Measurements from ENCODE around the gene ATP9B. TPM values are rescaled to one million over a fixed set of nuclear protein-coding genes. Genes with fewer than 3 reads are reported as not detected.

Gene ATP9B
- total and polyA plus RNA-seq, 4 donors: 7.1 to 31.4 (median 15.5) TPM

DNA sequence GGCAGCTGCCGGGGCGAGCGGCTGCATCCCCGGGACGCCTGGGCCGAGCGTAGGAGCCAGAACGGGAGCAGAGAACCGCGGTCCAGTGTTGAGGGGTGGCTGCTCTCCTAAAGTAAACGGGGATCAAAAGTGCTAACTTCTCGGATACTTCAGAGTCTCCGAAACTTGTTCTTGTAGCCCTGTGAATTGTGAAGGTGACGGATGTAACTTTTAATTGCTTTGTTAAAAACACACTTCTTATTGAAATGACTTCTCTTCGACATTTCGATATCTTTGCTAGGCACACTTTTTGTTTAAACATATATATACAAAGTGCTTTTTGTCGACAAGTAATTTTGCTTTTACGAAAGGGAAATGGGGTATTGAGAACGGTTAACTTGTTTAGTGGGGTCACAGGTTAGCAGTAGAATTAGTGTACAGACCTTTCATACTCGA is 540 bp downstream of the ATP9B start:
- Histone ChIP-seq H3K4me3 (ENCODE audit: low read depth in 1 of 3, low read length in 3 of 3) (peak overlapping the region; percentile 73 to 100 (median 76)), H3K9me3 (ENCODE audit: control insufficient read depth in 4 of 4, low read length in 3 of 4) (peaks cover 4 to 14% (median 9%) of the 10 kb centered on the region in 4 donors), H3K27ac (ENCODE audit: low read depth in 1 of 2, low read length in 2 of 2) (peak overlapping the region; percentile 92 to 95), H3K27me3 (ENCODE audit: control insufficient read depth in 4 of 4, insufficient read depth in 4 of 4, low read length in 3 of 4) (no peaks in the 10 kb centered on the region), H3K36me3 (ENCODE audit: control insufficient read depth in 4 of 4, insufficient read depth in 3 of 4, low read depth in 1 of 4, low read length in 3 of 4) (no peaks in the 10 kb centered on the region), H3K9ac (ENCODE audit: low read depth in 1 of 2, low read length in 2 of 2) (peak overlapping the region; percentile 52 to 96), H3K4me1 (ENCODE audit: control insufficient read depth in 4 of 4, insufficient read depth in 4 of 4, low read length in 3 of 4) (peaks cover 0 to 15% (median 9%) of the 10 kb centered on the region in 4 donors)
- no peak for TF ChIP-seq GABPA (IDR thresholded peaks at IDR 0.05 in 1 of 2, conservative IDR thresholded peaks at IDR 0.05 in 1 of 2)
- TF ChIP-seq FOXA2 (IDR thresholded peaks at IDR 0.05): no peak
- no peak for TF ChIP-seq REST (IDR thresholded peaks at IDR 0.05)
- TF ChIP-seq, protein P1, sequence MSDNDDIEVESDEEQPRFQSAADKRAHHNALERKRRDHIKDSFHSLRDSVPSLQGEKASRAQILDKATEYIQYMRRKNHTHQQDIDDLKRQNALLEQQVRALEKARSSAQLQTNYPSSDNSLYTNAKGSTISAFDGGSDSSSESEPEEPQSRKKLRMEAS (IDR thresholded peaks at IDR 0.05): no peak
- under 1% methylated on average over 20 of the region's 20 CpGs for WGBS
- no peak for DNase-seq (ENCODE audit: low spot score)

GRCh38 chr18:79070486-79070885 is 1.3 kb downstream of the ATP9B start:
- Histone ChIP-seq H3K9ac (ENCODE audit: low read depth in 1 of 2, low read length in 2 of 2) (peak overlapping the region in 1 of 2 donors; percentile 96), H3K27ac (ENCODE audit: low read depth in 1 of 2, low read length in 2 of 2) (no peak overlapping the region), H3K4me1 (ENCODE audit: control insufficient read depth in 4 of 4, insufficient read depth in 4 of 4, low read length in 3 of 4) (peaks cover 0 to 15% (median 9%) of the 10 kb centered on the region in 4 donors), H3K36me3 (ENCODE audit: control insufficient read depth in 4 of 4, insufficient read depth in 3 of 4, low read depth in 1 of 4, low read length in 3 of 4) (no peaks in the 10 kb centered on the region), H3K9me3 (ENCODE audit: control insufficient read depth in 4 of 4, low read length in 3 of 4) (peaks cover 4 to 14% (median 8%) of the 10 kb centered on the region in 4 donors), H3K27me3 (ENCODE audit: control insufficient read depth in 4 of 4, insufficient read depth in 4 of 4, low read length in 3 of 4) (no peaks in the 10 kb centered on the region), H3K4me3 (ENCODE audit: low read depth in 1 of 3, low read length in 3 of 3) (peak overlapping the region in 2 of 3 donors; percentile 76 to 100)
- no peak for DNase-seq (ENCODE audit: low spot score)
- no peak for TF ChIP-seq EGR1 (IDR thresholded peaks at IDR 0.05; ENCODE audit: low read depth in 2 of 2)
- TF ChIP-seq NR2F2 (IDR thresholded peaks at IDR 0.05): no peak
- TF ChIP-seq, protein P2, sequence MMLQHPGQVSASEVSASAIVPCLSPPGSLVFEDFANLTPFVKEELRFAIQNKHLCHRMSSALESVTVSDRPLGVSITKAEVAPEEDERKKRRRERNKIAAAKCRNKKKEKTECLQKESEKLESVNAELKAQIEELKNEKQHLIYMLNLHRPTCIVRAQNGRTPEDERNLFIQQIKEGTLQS (IDR thresholded peaks at IDR 0.05): no peak
- TF ChIP-seq REST (IDR thresholded peaks at IDR 0.05): no peak
- no peak for TF ChIP-seq ZBTB33 (IDR thresholded peaks at IDR 0.05)
- no peak for TF ChIP-seq FOXA2 (IDR thresholded peaks at IDR 0.05)
- no peak for TF ChIP-seq HNF4G (IDR thresholded peaks at IDR 0.05)
- no peak for TF ChIP-seq RAD21 (IDR thresholded peaks at IDR 0.05)
- no peak for TF ChIP-seq HNF4A (conservative IDR thresholded peaks at IDR 0.05)
- no peak for TF ChIP-seq GABPA (IDR thresholded peaks at IDR 0.05 in 1 of 2, conservative IDR thresholded peaks at IDR 0.05 in 1 of 2)
- no peak for TF ChIP-seq FOXA1 (IDR thresholded peaks at IDR 0.05)
- TF ChIP-seq SP1 (IDR thresholded peaks at IDR 0.05): no peak
- TF ChIP-seq, protein P3, sequence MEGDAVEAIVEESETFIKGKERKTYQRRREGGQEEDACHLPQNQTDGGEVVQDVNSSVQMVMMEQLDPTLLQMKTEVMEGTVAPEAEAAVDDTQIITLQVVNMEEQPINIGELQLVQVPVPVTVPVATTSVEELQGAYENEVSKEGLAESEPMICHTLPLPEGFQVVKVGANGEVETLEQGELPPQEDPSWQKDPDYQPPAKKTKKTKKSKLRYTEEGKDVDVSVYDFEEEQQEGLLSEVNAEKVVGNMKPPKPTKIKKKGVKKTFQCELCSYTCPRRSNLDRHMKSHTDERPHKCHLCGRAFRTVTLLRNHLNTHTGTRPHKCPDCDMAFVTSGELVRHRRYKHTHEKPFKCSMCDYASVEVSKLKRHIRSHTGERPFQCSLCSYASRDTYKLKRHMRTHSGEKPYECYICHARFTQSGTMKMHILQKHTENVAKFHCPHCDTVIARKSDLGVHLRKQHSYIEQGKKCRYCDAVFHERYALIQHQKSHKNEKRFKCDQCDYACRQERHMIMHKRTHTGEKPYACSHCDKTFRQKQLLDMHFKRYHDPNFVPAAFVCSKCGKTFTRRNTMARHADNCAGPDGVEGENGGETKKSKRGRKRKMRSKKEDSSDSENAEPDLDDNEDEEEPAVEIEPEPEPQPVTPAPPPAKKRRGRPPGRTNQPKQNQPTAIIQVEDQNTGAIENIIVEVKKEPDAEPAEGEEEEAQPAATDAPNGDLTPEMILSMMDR (IDR thresholded peaks at IDR 0.05; ENCODE audit: low read depth, low read length, missing input control): no peak
- no peak for TF ChIP-seq TAF1 (conservative IDR thresholded peaks at IDR 0.05)
- no peak for TF ChIP-seq JUND (IDR thresholded peaks at IDR 0.05)
- TF ChIP-seq RXRA (IDR thresholded peaks at IDR 0.05): no peak
- TF ChIP-seq, protein P1 (IDR thresholded peaks at IDR 0.05): no peak
- WGBS: 78% methylated on average over 3 of the region's 3 CpGs

All from liver (tissue), 9 donors.